ENCODE results near the gene SLC22A7.
"Not testable (repeated sequence)": the region's sequence is repeated elsewhere in the genome, so short reads cannot be mapped to it uniquely, and the experiment has no call there.

SLC22A7 gene

DNA sequence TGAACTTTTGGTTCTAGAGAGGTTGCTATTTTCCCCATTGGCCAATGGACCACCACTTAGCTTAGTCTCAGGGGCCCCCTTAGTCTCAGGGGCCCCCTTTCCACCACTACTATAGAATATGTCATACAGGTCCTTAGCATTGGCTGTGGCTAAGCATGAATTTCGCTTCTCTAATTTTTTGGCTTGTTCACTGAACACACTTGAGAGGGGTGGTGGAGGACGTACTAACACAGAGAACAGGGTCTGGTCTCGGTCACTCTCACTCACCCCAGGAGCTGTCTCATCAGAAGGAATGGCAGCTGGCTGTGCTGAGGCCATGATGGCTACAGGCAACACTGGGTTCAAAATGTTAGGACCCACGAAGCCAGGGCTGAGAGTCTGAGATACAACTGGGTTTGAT is 41.1 kb downstream of the SLC22A7 start:
- no peak for DNase-seq (ENCODE audit: low read depth)

DNA sequence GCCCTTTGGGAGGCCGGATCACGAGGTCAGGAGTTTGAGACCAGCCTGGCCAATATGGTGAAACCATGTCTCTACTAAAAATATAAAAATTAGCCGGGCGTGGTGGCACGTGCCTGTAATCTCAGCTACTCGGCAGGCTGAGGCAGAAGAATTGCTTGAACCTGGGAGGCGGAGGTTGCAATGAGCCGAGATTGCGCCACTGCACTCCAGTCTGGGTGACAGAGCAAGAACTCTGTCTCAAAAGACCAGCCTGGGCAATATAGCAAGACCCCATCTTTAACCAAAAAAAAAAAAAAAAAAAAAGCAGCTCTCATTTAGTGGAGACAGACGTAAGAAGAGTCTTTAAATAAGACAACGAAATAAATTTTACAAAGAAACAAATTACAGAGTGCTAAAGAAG is 48.2 kb downstream of the SLC22A7 start:
- DNase-seq (ENCODE audit: low read depth): not testable (repeated sequence)

DNA sequence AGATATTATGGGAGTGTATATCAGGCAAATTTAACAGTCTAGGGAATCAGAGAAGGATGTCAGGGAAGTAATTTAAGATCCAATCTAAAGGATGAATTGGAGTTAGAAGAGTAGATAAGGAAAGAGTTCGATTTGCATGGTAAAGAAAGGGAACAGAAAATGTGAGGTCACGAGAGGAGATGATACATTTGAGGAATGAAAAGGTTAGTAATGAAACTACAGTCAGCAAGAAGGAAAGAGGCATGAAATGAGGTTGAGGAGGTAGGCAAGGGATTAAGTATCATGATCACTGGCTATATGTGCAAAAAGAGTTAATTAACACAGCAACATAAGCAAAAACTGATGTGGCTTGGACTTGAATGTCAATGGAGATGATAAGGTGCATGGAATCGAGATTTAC is 49.0 kb downstream of the SLC22A7 start:
- no peak for DNase-seq (ENCODE audit: low read depth)

DNA sequence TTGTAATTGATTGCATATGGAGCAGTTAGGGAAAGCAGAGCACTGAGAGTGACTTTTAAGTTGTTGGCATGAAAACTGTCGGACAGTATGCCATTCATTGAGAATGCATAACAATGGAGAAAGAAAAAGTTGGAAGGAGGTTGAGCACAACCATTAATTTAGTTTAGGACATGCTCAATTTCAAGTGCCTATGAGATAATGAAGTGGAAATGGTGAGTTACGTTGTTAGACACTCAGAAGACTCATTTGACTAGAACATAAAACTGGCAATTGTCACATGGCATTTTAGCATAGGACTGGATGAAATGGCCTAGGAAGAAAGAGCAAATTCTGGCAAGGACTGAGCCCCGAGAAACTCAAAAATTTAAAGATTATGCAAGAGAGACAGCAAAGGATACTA is 49.4 kb downstream of the SLC22A7 start:
- no peak for DNase-seq (ENCODE audit: low read depth)

DNA sequence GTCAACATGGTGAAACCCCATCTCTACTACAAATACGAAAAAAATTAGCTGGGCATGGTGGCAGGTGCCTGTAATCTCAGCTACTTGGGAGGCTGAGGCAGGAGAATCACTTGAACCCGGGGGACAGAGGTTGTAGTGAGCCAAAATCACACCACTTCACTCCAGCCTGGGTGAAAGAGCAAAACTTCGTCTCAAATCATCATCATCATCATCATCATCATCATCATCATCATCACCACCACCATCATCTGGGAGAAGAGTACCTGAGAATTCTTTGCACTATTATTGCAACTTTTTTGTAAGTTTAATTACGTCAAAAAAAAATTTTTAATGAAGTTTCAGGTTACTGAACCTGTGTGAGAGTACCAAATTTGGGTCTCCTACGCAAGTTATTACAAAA is 53.9 kb downstream of the SLC22A7 start:
- not testable (repeated sequence) for DNase-seq (ENCODE audit: low read depth)

Data from non-pigmented ciliary epithelial cell (primary cell).